Stimulated activated CD8-positive, alpha-beta memory T cell treated with anti-CD3 and anti-CD28 coated beads, Interleukin-7, amount 100 ng/mL, for 24 hours (primary cell): ENCODE data around the gene KCNH4.
"Not testable (repeated sequence)": the region's sequence is repeated elsewhere in the genome, so short reads cannot be mapped to it uniquely, and the experiment has no call there.

Source experiments
- DNase-seq: peaks from one replicate; pipeline ENCODE4 v3.0.0-alpha.2; 2020; ENCODE audit warnings: low read depth

KCNH4 gene

DNA sequence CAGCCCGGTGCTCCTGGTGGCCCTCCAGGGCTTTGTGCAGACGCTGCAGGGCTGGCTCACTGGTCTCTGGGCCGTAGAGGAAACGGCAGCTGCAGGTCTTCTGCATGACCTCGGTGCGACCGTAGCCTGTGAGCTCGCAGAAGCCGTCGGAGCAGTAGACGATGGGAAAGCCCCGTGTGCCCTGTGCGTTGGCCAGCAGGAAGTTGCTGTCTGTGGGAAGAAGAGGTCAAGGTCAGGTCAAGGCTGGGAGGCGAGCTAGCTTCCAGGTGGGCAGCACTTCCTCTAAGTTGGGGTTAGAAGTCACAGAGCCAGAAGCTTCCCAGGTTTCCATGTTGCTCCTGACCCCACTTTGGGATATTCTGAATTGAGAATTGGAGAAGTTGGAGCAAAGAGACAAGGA is 2.1 kb downstream of the KCNH4 start:
- DNase-seq: no peak

DNA sequence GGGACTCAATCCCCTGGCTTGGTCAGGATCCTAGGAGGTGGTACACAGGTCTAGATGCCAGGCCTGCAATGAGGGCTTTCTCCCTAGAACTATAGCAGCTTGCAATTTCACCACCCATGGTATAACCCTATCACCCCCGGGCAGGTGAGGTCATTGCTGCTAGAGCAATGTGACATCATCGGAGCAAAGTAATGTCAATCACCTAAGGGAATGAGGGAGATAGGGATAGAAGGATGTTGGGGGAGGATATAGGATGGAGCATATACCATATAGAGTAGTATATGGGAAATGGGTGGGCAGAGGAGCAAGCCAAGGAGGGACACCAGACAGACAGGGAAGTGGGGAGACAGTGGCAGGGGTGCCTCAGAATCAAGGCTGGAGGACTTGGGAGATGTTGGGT is 3.3 kb downstream of the KCNH4 start:
- DNase-seq: no peak

DNA sequence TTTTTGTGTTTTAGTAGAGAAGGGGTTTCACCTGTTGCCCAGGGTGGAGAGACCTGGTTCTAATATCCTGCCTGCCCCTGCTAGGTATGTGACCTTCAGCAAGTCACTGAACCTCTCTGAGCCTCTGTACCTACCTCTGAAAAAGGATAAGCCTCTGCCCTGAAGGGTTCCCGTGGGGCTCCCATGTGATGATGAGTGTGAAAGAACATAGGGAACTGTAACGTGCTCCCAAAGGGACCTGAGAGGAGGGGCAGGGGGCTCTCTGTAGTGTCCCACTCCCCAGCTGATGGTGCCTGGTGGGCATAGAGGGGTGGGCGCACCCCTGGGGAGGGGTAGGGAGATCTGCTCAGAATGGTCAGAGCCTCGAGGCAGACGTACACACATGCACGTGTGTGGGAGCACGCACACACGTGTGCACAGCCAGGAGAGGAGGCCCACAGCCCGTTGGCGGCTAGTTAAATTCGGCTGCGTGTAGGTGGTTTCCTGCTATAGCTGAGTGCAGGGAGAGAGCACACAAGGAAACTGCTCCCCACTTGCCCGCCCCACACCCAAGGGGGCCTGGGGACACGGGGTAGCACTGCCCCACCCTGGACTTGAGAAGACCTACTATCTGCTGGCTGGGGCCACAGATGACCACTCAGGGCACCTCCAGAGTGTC is 6.7 kb downstream of the KCNH4 start:
- no peak for DNase-seq

DNA sequence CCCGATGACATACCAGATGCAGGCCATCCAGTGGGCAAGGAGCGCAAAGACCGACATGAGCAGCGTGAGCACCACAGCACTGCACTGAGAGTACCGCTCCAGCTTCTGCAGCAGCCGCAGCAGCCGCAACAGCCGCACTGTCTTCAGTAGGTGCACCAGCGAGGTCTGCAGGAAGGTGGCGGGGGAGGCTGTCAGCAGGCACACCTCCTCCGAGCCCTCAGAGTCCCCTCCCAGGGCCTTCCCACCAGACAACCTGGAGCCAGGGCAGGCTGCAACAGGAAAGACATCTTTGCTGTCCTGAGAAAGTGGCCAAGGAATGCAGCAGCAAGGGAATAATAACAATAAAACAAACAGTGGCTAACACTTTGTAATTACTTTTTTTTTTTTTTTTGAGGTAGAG is 9.1 kb downstream of the KCNH4 start:
- DNase-seq: no peak

DNA sequence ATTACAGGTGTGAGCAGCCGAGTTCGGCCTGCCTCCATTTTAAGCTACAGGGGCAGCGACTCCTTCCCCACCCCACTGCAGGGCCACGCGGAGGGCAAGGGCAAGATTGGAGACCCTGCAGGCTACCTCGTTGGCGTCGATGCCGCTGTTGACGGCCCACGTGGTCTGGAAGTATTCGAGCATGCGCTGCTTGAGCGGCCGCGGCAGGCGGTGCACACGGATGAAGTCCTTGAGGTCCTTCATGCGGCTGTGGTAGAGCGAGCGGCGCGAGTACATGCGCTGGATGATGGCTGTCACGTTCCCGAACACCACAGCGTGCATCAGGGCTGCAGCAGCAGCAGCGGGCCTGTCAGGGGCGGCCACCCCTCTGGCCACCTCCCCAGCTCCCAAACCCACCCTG is 11.6 kb downstream of the KCNH4 start:
- no peak for DNase-seq

DNA sequence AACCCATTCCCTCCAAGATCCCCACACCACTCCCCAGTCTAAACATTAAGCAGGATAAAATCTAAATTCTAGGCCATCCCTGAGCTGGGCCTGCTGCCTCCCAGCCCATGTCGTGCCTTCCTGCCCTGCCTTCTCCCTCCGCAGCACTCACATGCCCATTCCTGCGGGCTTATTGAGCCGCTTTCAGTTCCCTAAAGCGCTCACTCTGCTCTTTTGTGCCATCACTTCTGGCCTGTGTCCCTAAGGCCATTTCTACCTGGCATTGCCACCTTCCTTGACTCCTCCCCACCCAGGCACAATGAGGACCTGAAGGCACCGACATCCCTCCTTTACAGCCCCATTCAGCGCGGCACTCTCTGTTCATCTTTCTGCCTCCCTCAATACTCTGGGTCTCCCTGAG is 13.1 kb downstream of the KCNH4 start:
- DNase-seq: no peak

DNA sequence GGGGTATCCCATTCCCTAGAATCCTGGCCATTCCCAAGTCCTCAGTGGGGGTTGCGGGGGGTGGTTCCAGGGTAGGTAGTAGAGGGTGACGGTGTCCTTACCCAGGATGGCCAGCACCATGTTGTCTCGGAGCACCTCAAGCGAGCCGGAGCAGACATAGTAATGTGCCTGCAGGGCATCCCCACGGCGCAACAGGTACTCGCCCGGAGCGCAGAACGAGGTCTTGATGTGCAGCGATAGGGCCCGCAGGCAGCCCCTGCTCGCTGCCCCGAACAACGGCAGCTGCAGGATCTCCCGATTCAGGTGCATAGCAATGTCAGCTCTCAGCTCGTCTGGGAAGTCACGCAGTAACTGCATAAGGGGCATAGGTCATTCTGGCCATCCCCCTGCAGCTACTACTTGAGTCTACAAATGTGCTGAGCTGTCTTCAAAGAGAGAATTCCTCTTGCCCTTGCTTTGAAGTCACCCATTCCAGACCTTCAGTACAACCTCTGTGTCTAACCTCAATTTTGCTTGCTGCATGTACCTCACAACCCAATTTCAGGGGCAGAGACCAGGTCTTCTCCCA is 14.7 kb downstream of the KCNH4 start:
- DNase-seq: no peak

DNA sequence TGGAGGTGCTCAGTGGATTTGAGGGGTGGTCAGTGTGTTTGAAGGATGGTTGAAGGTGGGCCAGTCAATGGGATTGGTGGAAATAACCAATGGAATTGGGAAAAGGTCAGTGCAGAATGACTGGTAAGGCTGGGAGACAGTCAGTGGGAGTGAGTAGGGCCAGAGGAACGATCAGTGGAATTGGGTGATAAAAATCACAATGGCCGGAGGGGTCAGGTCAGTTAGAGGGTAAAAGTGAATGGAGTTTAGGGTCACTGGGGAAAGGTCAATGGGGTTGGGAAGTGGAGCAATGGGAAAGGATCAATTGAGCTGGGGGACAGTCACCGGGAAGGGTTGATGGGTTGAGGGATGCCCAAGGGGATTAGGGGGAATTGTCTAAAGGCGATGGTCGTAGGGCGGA is 15.2 kb downstream of the KCNH4 start:
- no peak for DNase-seq

DNA sequence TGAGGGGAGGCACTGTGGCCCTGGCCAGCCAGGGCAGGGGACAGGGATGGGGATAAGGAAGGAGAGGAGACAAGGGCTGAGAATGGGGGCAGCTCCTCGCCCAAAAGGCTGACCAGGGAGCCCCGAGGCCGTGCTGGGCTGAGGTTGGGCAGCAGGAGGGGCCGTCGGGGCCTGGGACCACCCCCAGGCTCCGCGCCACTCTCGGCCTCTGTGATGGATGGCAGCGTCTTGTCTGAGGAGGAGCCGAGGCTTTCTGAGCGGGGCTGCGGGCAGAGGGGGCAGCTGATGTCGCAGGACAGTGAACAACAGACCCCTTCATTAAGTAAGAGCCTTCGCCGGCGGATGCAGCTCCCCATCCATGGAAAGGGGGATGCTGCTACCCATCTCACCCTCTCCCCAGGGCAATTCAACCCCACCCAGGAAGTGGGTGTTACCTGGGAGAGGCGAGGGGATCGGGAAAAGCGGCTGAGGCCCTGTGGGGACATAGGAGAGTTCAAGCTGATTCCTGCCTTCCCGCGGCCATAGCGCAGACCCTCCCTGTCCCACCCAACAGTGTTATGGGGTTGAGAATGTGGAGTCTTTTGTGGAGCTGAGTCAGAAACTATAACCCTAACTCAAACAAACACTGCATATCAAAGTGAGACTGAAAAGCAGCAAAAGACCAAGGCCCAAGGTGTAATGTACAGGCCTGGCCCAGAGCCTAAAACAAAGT is 17.1 kb downstream of the KCNH4 start:
- DNase-seq: no peak

DNA sequence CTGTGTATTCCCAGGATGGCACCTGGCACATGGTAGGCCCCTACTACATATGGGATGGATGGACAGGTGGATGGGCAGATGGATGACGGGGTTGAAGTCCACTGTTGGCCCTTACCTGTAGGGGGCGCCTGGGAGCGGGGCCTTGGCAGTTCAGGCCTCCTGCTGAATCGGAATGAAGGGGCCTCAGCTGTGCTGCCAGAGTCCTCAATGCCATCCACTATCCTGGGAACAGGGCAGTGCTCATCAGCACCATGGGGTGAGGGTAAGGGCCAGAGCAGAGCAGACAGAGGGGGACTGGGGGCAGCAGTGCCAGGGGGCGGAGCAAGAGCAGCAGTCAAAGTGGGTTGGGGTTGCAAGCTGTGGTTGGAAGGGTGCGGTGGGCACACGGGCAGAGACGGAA is 17.8 kb downstream of the KCNH4 start:
- no peak for DNase-seq

DNA sequence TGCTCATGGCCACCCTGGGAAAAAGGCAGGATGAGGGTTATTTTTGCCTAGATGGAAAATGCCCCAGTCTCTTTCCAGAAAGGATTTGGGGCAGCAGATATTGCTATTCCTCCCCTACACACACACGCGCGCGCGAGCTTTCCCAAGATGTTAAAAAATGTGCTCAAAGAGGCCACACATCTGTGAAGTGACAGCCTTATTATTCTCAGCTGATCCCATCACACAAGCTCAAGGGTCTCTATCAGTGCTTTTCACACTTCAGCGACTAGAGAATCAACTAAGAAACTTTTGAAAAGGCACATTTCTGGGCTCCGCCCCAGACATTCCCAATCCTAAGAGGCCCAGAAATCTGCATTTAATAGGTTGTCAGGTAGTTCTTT is 20.4 kb downstream of the KCNH4 start:
- no peak for DNase-seq

DNA sequence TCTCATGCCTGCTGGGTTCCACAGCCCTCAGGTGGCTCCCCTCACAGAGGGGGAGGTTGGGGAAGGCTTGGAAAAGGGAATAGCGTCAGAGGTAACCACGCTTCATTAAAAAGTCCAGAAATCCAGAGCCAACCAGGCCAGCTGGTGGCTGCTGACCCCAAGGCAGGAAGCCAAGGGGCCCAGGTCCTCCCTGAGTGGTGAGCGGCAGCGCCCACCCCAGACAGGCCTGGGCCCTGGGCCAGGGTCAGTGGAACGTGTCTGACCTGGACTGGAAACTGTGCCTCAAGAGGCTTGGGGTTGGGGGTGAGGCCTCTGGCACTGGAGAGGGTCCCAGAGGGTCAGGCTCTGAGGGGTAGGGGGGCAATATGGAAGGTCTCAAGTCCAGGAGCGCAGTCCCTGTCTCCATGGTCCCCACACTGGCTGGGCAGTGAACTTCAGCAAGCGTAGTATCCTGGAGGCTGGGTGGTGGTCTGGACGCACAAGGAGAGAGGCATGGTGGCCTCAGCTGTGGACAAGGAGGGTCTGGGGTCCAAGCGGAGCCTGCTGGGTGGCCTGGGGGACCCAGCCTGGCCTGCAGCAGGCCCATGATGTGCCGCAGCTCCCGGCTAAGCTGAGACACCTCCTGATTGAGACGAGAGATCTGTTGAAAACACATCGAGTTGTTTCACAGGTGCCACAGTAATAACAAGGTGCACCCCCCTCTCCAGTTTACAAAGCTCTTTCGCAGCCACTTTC is 21.0 kb downstream of the KCNH4 start:
- DNase-seq: no peak

DNA sequence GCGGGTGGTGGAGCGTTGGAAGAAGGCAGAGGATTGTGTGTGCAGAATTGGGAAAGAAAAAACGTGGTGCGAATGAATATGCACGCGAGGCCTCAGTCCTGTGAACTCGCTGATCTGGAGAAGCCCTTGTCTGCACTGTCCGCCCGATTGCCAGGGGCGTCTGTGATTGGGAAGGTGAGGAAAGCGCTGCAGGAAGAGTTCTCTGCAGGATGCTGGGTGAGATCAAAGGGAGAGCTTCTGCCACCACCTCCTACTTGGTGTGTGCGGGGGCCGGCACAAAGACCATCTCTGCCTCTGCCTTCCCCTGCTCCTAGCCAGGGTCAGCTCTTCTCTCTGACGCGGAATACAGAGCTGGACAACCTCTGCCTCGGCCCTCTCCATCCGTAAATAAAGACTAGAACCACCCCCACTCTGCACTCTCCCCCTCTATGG is 25.3 kb downstream of the KCNH4 start:
- DNase-seq: no peak

DNA sequence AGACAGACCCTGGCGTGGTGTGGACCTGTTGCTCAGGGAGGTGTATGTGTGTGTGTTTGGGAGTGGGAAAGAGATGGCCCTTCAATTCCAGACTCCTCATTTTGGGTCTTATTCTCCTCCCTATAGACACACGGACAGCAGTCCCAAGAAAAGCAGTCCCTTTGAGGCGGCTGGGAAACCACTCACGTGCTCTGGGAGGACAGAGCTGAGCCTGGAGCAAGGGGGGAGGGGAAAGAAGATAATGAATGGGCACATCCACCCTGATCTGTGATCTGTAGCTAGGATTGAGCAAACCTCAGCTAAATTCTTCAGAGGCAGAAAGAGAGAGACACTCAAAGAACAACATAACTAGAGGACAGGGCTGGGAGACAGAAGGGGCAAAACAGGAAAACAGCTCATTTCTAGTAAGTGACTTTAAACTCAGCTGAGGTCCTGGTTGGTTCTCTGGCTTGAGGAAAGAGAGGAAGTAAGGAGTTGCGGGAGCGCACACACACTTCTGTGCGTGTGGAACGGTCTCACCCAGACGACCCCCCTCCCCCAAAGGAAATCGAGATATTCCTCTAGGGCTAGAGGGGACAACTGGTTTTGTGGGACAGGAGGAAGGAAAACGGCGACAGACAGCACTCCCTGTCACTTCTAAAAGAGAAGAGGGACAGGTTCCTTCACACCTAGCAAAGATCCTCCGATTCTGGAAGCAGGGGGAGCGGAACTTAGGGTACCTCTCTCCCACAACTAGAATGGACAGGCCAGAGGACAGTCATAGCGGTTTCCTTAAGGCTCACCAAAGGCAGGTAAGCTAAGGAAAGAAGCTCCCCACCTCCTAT is 26.8 kb downstream of the KCNH4 start:
- no peak for DNase-seq

DNA sequence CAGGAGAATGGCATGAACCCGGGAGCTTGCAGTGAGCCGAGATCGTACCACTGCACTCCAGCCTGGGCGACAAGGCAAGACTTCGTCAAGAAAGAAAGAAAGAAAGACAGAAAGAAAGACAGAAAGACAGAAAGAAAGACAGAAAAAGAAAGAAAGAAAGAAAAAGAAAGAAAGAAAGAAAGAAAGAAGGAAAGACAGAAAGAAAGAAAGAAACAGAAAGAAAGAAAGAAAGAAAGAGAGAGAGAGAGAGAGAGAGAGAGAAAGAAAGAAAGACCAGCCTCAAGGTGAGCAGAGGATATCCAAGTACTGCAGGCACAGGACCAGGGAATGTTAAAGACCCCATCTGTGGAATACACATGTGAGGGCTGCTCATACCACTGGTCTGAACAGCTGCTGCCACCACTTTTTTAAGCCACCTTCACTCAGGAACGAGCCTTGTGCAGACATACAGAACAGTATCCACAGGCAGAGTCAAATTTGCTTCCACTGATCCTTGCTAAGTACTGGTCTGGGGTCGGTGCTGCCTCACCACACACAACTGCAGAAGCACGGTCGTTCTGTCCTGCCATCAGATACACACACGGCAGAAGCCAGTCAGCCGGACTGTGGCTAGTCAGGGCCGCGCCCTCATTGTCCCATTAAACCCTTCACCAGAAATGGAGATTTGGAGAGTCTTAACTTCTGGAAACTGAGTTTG is 33.9 kb downstream of the KCNH4 start:
- no peak for DNase-seq

DNA sequence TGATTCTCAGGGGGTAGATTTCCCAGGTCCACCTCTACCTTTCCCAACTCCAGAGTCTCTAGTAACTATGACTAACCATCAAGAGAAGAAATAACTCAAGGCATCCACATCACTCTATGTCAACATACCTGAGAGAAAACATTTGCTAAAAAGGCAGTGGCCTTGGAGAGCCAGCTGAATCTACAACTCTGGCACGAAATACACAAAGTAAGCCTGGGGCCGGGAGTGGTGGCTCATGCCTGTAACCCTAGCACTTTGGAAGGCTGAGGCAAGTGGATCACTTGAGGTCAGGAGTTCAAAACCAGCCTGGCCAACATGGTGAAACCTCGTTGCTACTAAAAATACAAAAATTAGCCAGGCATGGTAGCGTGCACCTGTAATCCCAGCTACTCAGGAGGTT is 37.8 kb downstream of the KCNH4 start:
- not testable (repeated sequence) for DNase-seq

DNA sequence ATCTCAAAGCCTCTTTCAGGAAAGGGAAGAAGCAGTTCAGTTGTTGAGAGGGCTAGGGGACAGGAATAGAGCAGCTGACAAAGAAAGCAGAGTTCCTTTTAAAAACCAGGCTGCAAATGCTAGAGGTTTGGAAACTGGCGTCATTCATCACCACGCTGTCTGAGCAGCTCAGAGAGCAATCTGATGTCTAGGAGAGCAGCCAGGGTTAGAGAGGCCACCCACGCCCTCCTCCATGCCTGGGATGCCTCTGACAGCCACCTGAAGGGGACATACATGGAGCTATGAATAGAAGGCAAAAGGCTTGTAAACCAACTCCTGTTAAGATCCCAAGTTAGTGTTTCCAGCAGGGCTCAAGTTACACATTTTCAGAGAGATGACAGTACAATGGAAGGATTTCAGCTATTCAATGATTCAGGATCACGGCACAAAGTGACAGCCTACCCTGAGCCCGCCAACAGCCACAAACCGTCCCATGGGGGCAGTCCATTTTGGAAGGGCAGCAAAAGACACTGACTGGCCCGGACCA is 38.5 kb downstream of the KCNH4 start:
- DNase-seq: no peak

DNA sequence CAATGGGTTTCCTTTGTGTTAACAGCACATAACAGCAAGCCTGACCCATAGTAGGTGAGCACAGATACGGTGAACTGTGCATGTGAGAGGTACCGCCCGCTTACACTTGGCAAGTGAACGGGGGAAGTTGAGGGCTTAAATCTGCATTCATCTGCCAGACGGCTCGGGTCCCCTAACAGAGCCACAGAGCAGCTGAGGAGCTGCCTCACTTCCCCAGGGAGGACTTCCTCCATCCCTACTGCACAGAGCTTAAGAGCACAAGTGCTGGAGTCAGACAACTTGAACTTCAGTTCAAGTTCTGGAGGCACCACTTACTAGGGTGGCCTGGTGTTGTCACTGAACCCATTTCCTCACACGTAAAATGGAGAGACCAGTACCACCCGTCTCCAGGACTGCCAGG is 39.6 kb downstream of the KCNH4 start:
- no peak for DNase-seq

DNA sequence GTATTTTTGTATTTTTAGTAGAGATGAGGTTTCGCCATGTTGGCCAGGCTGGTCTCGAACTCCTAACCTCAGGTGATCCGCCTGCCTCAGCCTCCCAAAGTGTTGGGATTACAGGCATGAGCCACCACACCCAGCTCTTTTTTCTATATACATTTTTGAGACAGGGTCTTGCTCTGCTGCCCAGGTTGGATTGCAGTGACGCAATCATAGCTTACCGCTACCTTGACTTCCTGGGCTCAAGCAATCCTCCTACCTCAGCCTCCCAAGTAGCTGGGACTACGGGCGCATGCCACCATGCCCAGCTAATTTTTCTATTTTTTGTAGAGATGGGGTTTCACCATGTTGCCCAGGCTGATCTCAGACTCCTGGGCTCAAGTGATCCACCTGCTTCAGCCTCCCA is 40.3 kb downstream of the KCNH4 start:
- DNase-seq: not testable (repeated sequence)

DNA sequence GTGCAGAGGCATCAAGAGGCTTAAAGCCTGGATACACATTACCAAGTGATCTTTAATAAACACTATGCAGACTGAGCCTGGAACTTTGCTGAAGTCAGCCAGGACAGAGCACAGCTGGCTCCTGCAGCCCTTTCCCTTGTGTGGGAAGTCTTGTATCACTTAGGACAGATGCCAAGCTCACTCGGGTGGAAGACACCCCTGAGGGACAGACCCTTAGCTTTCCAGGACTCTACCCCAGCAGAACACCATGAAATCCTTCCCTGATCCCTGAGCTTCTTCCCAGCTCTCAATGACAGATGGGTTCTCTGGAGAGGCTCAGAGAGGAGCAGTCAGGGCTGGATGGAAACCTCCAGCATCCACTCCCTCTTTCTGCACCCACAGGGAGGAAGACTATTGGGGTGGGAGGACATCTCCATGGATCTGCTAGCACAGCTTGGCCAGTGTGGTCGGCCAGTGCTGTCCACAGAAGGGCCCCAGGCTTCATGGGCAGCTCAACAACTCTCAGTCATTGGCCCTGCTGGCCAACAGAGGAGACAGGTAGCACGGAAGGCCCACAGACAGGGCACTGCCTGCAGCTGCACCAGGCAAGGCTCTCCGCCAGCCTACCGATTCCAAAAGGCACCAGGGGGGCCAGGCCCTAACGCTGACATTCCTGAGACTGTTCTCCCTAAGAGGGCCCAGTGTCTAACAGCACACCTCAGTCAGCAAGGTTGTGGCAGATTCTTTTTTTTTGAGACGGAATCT is 42.0 kb downstream of the KCNH4 start:
- DNase-seq: no peak

DNA sequence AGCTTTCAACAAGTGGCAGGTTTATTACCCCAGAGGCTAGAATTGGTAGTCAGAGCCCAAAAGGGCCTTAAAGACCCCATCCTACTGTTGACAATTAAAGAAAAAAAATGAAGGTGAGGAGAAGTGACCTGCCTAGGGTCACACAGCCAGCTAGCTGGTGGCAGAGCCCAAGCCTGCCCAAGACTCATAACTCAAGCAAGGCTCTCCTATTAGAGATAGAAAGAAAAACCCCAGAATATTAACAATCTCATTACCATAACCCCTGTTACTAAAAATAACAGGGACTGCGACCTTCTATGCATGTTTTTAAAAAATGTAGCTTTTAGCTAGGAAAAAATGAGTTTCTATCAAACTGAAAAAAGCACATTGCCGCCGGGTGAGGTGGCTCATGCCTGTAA is 44.3 kb downstream of the KCNH4 start:
- DNase-seq: no peak
